HepG2 (cell line): ENCODE measurements around the gene RAE1. TPM values are rescaled to one million over a fixed set of nuclear protein-coding genes. Genes with fewer than 3 reads are reported as not detected.

ENCODE experiments used
- ETV5 ChIP-seq: IDR thresholded peaks from 2 replicates; pipeline ENCODE4 v1.6.1; 2018; ENCODE audit warnings: missing biosample characterization, missing genetic modification reagents, inconsistent platforms, borderline replicate concordance
- HOXA3 ChIP-seq: sonication (generic); formaldehyde crosslinking; IDR thresholded peaks from 2 replicates; pipeline ENCODE4 v1.5.0; 2020; ENCODE audit warnings: missing genetic modification reagents
- MAZ ChIP-seq, 2 experiments: sonication (generic) in 1 of 2; formaldehyde crosslinking in 1 of 2; IDR thresholded peaks; 2 replicates each; pipeline versions ENCODE4 v1.5.0 to v1.6.1; 2012 to 2020; ENCODE audit warnings: low read depth in 2 of 2, mild to moderate bottlenecking in 2 of 2, borderline replicate concordance in 1 of 2, improper control_type of control experiment in 1 of 2, low read length in 1 of 2, missing genetic modification reagents in 1 of 2, moderate library complexity in 1 of 2
- PHF8 ChIP-seq: sonication (generic); formaldehyde crosslinking; IDR thresholded peaks from 2 replicates; pipeline ENCODE4 v1.5.0; 2020; ENCODE audit warnings: missing genetic modification reagents
- YY1 ChIP-seq: IDR thresholded peaks from 2 replicates; pipeline ENCODE4 v1.6.1; 2011; ENCODE audit warnings: low read length, low read depth, moderate library complexity, mild to moderate bottlenecking; ENCODE audit not compliant: insufficient read depth, insufficient replicate concordance
- ZNF446 ChIP-seq: sonication (generic); formaldehyde crosslinking; IDR thresholded peaks from 2 replicates; pipeline ENCODE4 v1.5.0; 2020; ENCODE audit warnings: mild to moderate bottlenecking, missing genetic modification reagents
- polyA plus RNA-seq, 8 experiments: library from polyadenylated mRNA; depleted of rRNA in 3 of 8; stranded (reverse) in 7 of 8; unstranded in 1 of 8; fragments of >200 nt; fragmentation: Illumina TruSeq in 4 of 8; extraction: Trizol in 4 of 8; gene quantifications; 2 replicates each; pipeline versions ENCODE4 v1.2.1 to v1.2.3, GENCODE V29; 2011 to 2016; ENCODE audit warnings: low read depth in 4 of 8, missing spikeins in 1 of 8, mixed read lengths in 1 of 8; ENCODE audit not compliant: insufficient read depth in 1 of 8
- total RNA-seq, 5 experiments: library from RNA; depleted of rRNA; stranded (reverse); fragments of >200 nt; fragmentation: Illumina TruSeq; extraction: Trizol; gene quantifications; 2 replicates each; pipeline ENCODE4 v1.2.3, GENCODE V29; 2016; ENCODE audit warnings: low read depth in 1 of 5
- TF ChIP-seq, protein P1 (sequence below), 2 experiments: sonication (generic) in 1 of 2; formaldehyde crosslinking in 1 of 2; IDR thresholded peaks; 2 replicates each; pipeline versions ENCODE4 v1.4.0 to v1.6.1; 2018 to 2020; ENCODE audit warnings: missing genetic modification reagents in 2 of 2, borderline replicate concordance in 1 of 2, low read depth in 1 of 2, mild to moderate bottlenecking in 1 of 2, missing biosample characterization in 1 of 2

Gene RAE1
- total and polyA plus RNA-seq, 2 of the 13 experiments (the other 11 are each of a cell fraction or from before 2014, with no cell fraction given): 36.1 to 72.9 TPM

DNA sequence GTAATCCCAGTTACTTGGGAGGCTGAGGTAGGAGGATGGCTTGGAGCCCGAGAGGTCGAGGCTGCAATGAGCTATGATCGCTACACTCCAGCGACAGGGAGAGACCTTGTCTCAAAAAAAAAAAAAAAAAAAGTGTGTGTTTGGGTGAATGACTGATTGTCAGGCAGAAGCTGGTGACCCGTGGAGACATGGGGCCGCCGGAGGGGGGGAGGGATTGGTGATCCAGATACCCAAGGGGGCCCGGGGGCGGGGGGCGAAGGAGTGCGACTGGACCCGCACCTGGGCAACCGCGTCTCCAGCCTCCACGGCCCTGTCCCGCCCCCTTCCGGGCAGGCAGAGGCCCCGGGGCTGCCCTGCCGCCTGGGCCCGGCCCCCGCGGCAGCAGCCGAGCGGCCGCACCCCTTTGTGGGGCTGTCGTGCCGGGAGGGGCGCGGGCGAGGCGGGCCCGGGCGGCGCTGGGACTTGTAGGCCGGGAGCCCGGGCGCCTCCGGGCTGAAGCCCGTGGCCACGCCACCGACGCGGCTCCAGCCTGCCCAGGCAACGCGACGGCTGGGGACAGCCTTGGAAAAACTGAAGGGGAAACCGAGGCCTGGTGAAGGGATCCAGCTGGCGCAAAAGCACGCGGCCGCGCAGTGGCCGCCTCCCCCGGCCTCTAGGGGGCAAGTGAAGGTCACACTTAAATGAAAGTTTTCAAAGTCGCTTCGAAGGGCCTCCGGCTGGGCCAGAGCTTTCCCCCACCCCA, 38.1 kb downstream of the RAE1 start (continued):
- TF ChIP-seq ETV5 (CRISPR knock-in tag) (peak; percentile 21; the same call in 1 of the 2 replicates), MAZ (IDR thresholded peaks at IDR 0.05; ENCODE audit: borderline replicate concordance, low read depth, low read length) (0 out of 2 replicates have a peak, but pooled peaks have one; percentile 38), MAZ (CRISPR knock-in tag; IDR thresholded peaks at IDR 0.05; ENCODE audit: low read depth) (no peak), HOXA3 (CRISPR knock-in tag) (peak; percentile 42; the same call in 1 of the 2 replicates), PHF8 (CRISPR knock-in tag) (peak; percentile 57; the same call in 1 of the 2 replicates), ZNF446 (CRISPR knock-in tag) (peak; percentile 48; the same call in 1 of the 2 replicates), YY1 (peak; percentile 51)
- TF ChIP-seq, protein P1, sequence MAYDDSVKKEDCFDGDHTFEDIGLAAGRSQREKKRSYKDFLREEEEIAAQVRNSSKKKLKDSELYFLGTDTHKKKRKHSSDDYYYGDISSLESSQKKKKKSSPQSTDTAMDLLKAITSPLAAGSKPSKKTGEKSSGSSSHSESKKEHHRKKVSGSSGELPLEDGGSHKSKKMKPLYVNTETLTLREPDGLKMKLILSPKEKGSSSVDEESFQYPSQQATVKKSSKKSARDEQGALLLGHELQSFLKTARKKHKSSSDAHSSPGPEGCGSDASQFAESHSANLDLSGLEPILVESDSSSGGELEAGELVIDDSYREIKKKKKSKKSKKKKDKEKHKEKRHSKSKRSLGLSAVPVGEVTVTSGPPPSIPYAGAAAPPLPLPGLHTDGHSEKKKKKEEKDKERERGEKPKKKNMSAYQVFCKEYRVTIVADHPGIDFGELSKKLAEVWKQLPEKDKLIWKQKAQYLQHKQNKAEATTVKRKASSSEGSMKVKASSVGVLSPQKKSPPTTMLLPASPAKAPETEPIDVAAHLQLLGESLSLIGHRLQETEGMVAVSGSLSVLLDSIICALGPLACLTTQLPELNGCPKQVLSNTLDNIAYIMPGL (CRISPR knock-in tag; IDR thresholded peaks at IDR 0.05; ENCODE audit: borderline replicate concordance in 1 of 2, low read depth in 1 of 2): no peak
